ENCODE measurements around the gene PRUNE1.

PRUNE1 gene

DNA sequence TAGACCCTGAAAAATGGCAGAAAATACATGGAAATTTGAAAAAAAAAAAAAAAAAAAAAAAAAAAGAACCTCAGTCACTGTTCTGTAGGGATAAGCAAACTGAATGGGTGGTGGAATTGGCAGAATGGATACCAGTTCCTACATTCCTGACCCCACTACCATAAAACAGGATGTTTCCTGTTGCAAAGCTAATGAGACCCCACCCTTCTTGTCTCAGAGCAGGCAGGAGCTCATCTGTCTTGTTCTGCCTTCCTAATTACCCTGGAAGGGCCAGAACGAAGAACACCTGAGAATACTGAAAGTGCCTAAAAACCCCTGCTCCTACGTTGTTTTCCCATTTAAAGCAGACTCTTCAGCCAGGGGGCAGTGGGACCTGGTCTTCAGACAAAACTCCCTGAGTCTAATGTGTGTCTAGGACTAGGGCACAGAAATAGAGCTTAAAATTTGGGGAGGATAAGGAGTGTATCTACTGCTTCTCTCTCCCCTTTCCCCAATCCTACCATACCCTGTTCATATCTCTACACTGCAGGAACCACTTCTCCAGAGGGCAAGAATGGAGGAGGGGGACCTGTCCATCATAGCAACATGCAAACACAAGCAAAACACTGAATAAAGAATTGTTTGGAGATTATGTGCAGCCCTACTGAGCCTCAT is 43.2 kb downstream of the PRUNE1 start:
- DNase-seq (ENCODE audit: low spot score) = no peak

DNA sequence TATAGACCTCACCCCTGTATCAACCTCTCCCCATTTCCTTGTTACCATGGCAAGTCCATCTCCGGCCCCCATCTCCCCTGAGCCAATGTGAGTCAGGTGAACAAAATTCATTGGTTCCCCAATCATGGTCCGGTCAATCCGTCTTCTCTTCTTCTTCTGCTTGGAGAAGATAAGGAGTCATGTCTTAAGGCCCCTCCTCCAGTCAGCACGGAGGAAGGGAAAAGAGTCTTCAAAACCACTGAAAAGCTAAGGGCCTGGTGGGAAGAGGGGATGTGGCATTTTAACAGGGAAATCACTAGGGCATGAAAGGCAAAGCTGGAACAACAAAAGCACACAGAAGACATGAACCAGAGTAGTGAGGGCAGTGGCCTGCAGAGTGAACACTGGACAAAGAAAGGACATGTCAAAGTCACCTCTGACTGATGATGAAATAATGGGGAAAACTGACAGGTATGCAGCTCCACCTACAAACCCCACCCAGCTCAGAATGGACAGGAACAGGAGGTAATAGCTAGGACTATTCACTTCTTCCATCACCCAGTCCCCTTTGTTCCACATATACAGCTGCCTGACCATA is 46.8 kb downstream of the PRUNE1 start:
- no peak for DNase-seq (ENCODE audit: low spot score)

GRCh38 chr1:151055581-151055980 is 47.3 kb downstream of the PRUNE1 start:
- DNase-seq (ENCODE audit: low spot score) = no peak

- DNase-seq (ENCODE audit: low spot score) = no peak
These were observed 47.9 kb downstream of the PRUNE1 start for GRCh38 chr1:151056149-151056548.

DNA sequence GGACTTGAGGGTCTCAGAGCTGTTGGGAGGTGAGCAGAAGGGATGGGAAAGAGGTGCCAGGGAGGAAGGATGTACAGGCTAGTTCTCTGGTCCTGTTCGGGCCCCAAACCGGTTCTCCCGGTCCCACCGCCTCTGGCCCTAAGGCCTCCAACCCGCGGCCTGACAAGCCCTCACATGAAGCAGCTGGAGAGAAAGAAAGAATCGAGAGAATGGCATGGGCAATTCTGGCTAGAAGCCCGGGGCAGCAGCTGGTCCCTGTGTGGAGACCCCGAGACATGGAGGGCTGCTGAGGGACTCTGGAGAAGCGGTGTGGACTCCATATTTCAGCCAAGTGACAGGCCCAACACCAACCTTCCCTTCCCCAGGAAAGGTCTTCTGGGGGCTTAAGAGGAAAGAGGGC is 50.4 kb downstream of the PRUNE1 start:
- no peak for DNase-seq (ENCODE audit: low spot score)

DNA sequence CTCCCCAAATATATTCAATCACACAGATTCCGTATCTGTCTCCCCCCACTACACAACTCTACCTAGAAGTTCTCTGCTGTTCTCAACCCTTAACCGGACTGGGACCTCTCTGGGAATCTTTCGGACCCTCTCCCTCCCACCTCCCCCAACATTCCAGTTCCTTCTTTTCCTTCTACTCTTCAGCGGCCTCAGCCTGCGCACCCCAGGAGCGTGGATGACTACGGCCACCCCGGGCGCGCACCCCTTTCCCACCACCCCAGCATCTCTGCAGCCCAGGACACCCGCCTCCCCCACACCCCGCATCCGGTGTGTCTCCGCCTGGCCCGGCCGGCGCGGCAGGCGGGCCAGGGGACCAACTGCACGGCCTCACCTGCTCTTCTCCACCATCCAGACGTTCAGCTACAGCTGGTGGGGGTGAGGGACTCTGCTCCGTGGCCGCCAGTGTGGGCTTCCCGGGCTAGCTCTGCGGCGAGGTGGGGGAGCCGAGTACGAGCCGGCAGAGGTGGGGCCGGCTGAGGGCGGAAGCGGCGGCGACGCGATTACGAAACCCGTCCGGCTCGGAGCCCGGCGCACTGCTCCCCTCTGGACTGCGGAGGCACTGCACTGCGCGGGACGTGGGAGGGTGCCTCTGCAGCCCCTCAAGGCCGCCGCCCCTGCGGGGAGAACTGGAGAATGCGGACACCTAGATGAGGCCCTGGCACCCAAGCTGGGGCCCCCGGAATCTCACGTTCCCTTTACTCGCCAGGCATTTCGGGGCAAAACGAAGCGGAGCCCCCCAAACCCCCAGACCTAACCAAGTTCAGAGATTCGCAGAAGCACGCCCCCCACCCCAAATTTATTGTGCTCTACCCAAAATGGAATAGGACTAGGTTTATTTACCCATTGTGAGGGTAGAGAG is 51.1 kb downstream of the PRUNE1 start, which contains the start of gene CDC42SE1:
Gene CDC42SE1, minus strand, starts transcription at position 514 of the 898 bp plus-strand sequence. CDS start 3,892 bp downstream, outside the sequence.
- DNase-seq (ENCODE audit: low spot score) = peak; percentile 84

DNA sequence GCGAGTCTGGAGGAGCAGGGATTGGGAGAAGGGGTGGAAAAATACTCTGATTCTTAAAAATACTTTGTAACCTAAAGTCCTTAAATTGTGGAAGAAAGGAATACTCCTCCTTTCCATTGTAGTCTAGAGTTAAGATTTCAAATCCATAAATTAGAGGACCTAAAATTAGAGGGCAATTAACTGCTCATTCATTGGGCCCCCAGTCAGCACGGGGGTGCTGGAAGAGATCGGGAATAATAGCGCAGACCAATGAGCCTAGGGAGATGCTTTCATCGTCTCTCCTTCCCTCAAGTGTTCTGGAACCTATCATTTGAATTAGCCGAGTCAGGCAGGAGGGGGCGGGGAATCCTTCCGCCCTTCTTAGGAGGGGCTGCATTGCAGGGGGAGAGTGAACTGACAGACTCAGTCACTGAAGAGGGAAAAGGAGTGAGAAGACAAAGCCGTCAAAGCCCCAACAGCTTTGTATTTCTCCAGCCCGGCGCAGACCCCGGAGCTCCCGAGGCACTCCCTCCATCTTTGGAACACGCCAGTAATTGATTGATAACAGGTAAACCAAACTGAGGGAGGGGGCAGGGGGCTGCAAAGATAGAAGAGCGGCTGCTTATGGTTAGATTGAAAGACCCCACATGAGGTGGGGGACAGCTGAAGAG is 51.9 kb downstream of the PRUNE1 start, which contains the start of gene MLLT11:
Gene MLLT11, plus strand, starts transcription at position 391 of the 650 bp plus-strand sequence. CDS start 6,828 bp downstream, outside the sequence.
- DNase-seq (ENCODE audit: low spot score) = peak; percentile 92

- DNase-seq (ENCODE audit: low spot score) = peak; percentile 55
These were observed 52.6 kb downstream of the PRUNE1 start for GRCh38 chr1:151060657-151061421.

DNA sequence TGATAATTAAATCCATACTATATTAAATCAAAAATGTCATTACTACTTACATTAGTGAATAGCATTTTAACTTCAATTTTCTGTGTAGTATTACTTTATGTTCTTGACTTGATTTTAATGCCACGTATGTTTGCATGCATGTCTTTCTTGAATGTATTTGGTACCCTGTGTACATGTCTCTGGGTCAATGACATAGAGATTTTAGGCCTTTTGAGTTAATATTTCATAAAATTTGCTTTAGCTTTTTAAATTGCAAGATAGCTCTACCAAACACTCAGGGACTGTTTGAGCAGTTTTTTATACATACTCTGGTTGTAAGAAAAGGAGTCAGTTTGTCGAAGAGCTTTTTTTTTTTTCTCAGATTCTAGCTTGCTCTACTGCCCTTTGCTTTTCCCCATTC is 53.5 kb downstream of the PRUNE1 start:
- DNase-seq (ENCODE audit: low spot score) = no peak

DNA sequence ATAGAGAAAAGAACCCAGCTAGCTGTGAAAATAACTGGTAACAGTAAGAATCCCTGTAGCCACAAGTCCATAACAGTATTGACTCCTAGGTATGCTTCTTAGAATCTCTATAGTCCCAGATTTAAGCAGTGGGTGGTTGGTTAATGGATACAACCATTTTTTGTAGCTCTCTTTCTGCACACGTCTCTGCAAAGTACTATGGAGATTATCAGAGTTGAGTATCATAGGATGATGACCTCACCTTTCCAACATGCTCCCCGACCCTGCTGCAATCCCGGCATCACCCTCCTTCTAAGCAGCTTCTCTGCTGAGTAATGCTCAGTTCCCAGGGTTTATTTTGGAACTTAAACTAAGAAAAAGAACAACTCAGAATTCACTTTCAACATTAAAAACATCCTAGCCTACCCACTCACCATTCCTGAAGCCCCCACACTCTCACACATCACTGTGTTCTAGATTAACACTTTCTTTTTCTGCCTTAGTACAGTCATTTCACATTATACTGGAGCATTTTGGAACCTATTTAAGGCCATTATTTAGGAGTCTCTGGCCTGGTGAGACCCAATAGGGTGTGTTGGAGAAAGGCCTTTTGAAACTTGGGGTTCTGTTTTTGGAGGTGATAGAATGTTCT is 54.6 kb downstream of the PRUNE1 start:
- DNase-seq (ENCODE audit: low spot score) = peak; percentile 36

- DNase-seq (ENCODE audit: low spot score) = no peak
These were observed 56.9 kb downstream of the PRUNE1 start for GRCh38 chr1:151065089-151065645.

GRCh38 chr1:151067185-151067584 is 58.9 kb downstream of the PRUNE1 start:
- DNase-seq (ENCODE audit: low spot score) = no peak

- no peak for DNase-seq (ENCODE audit: low spot score)
These were observed 60.8 kb downstream of the PRUNE1 start for GRCh38 chr1:151069103-151069486.

- DNase-seq (ENCODE audit: low spot score) = peak; percentile 95
These were observed 62.4 kb downstream of the PRUNE1 start, which contains the start of gene GABPB2 for GRCh38 chr1:151070474-151071276. Gene GABPB2 (plus strand): TSS chr1:151070761. CDS start chr1:151088190, 17,429 bp downstream.

DNA sequence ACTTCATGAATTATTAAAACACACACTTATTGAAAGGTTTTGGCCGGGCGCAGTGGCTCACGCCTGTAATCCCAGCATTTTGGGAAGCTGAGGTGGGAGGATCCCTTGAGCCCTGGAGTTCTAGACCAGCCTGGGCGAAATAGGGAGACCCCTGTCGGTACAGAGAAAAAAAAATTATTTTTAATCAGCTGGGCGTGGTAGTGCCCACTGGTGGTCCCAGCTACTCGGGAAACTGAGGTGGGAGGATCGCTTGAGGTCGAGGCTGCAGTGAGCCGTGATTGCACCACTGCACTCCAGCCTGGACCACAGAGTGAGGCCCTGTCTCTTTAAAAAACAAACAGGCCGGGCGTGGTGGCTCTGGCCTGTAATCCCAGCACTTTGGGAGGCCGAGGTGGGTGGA is 64.0 kb downstream of the PRUNE1 start:
- no peak for DNase-seq (ENCODE audit: low spot score)

Measured in cerebellar cortex (tissue), 1 donor.